ENCODE measurements around the gene EPO. TPM values are rescaled to one million over a fixed set of nuclear protein-coding genes. Genes with fewer than 3 reads are reported as not detected.

EPO gene
- total and polyA plus RNA-seq, 2 of the 8 experiments (the other 6 are each of a cell fraction or from before 2014, with no cell fraction given): 0.42 to 0.95 TPM

DNA sequence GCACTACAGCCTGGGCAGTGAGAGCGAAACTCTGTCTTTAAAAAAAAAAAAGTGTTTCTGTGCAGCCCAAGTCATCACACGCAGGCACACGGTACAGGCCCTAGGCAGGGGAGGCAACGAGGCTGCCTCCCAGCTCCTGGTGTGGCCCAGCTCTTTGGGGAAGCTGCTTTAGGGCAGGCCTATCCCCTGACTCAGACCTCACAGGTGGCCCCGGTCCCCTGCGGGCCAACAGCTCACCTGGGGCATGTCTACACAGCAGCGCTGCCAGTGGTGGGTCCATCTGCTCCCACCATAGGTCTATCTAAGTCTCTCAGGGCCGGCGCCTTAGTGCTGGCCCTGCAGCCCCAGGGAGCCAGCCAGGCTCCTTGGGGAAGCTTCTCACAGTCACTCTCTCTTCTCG lies 44.6 kb downstream of the EPO start:
- WGBS, 2 experiments (ENCODE audit: extremely low coverage in 1 of 2, insufficient coverage in 1 of 2, insufficient read length in 1 of 2, insufficient replicate concordance in 2 of 2, low coverage in 1 of 2, low lambda C conversion rate in 2 of 2, missing lambda C conversion rate in 1 of 2): 93% methylated on average over 10 of the region's 10 CpGs; no CpG with 5 or more reads in 1 of the 2 experiments
- no peak overlapping the region for H3K4me2 ChIP-seq (ENCODE audit: insufficient read depth in 1 of 2, low read depth in 2 of 2, low read length in 2 of 2)
- no peaks in the 10 kb centered on the region for H3K36me3 ChIP-seq (ENCODE audit: control insufficient read depth in 2 of 4, insufficient read depth in 4 of 4, low read length in 3 of 4)
- no peak overlapping the region for H4K91ac ChIP-seq (replicated peaks; ENCODE audit: insufficient read length, low read length)
- no peak overlapping the region for H3K14ac ChIP-seq (ENCODE audit: insufficient read length)
- DNase-seq (ENCODE audit: low read depth in 1 of 2, low spot score in 2 of 2): no peak
- H3K9ac ChIP-seq (replicated peaks in 1 of 4; ENCODE audit: extremely low read depth in 1 of 4, low read depth in 3 of 4, low read length in 3 of 4): no peak overlapping the region
- H2AK5ac ChIP-seq (ENCODE audit: low read depth, low read length): no peak overlapping the region
- no peak overlapping the region for H3K56ac ChIP-seq (replicated peaks; ENCODE audit: insufficient read length, low read depth, low read length)
- H3K9me3 ChIP-seq (ENCODE audit: insufficient read depth in 2 of 2, low read depth in 1 of 2, low read length in 1 of 2): no peaks in the 10 kb centered on the region
- H3K27ac ChIP-seq (ENCODE audit: low read depth, low read length): no peak overlapping the region
- H2BK120ac ChIP-seq (replicated peaks; ENCODE audit: low read depth, low read length): no peak overlapping the region
- H3K18ac ChIP-seq (ENCODE audit: extremely low read depth, low read length): no peak overlapping the region
- CTCF ChIA-PET (ENCODE audit: partially characterized antibody): interaction anchor here (0.6 to 2.6 kb wide), 14 partner anchors 9 to 220 kb away, joined by 3 to 10 read pairs (median 4); no protein-coding TSS in a partner anchor
- no peaks in the 10 kb centered on the region; a peak in 1 of 7 replicates for H3K27me3 ChIP-seq (replicated peaks in 1 of 4; ENCODE audit: control insufficient read depth in 3 of 4, extremely low read depth in 1 of 4, insufficient read depth in 3 of 4, low read length in 3 of 4)
- no peak overlapping the region for H2AFZ ChIP-seq (ENCODE audit: low read length)
- H3K23me2 ChIP-seq (ENCODE audit: low read depth, low read length): 0 out of 2 replicates have a peak, but pooled peaks cover 1% of the 10 kb centered on the region
- no peak overlapping the region for H4K8ac ChIP-seq (ENCODE audit: extremely low read depth, insufficient read depth, low read length)
- H3K4ac ChIP-seq (replicated peaks; ENCODE audit: insufficient read length, low read depth, low read length): no peak overlapping the region
- H3K79me2 ChIP-seq (ENCODE audit: control insufficient read depth in 1 of 2, insufficient read depth in 2 of 2, low read length in 2 of 2): no peaks in the 10 kb centered on the region
- POLR2A ChIA-PET (ENCODE audit: partially characterized antibody): interaction anchor here (0.8 to 1.6 kb wide), 4 partner anchors 10 to 71 kb away, joined by 3 to 5 read pairs (median 3); no protein-coding TSS in a partner anchor
- H2BK20ac ChIP-seq (ENCODE audit: low read length): no peak overlapping the region
- H2BK5ac ChIP-seq (ENCODE audit: low read depth, low read length): peak overlapping the region; percentile 40; the same call in 1 of the 2 replicates
- H3K4me3 ChIP-seq (ENCODE audit: extremely low read depth in 1 of 4, insufficient read depth in 2 of 4, low read depth in 3 of 4, low read length in 4 of 4): no peak overlapping the region
- FAIRE-seq: no peak
- H2BK15ac ChIP-seq (ENCODE audit: low read length): no peak overlapping the region
- no peak overlapping the region for H4K5ac ChIP-seq (ENCODE audit: insufficient read length, low read depth, low read length)
- H3K23ac ChIP-seq (ENCODE audit: insufficient read length): no peak overlapping the region
- peaks cover 0 to 2% (median 0%) of the 10 kb centered on the region in 4 experiments; a peak in 3 of 7 replicates for H3K4me1 ChIP-seq (replicated peaks in 1 of 4; ENCODE audit: control insufficient read depth in 3 of 4, insufficient read depth in 4 of 4, low read length in 3 of 4)
- no peaks in the 10 kb centered on the region for H3K79me1 ChIP-seq (ENCODE audit: low read depth, low read length)
- no peaks in the 10 kb centered on the region for H4K20me1 ChIP-seq (replicated peaks in 1 of 2; ENCODE audit: control insufficient read depth in 1 of 2, insufficient read depth in 2 of 2, low read length in 2 of 2)
- H2BK12ac ChIP-seq (ENCODE audit: low read depth, low read length): no peak overlapping the region
- no peak for TF ChIP-seq BACH1 (IDR thresholded peaks at IDR 0.05; ENCODE audit: low read length)
- TF ChIP-seq RFX5 (IDR thresholded peaks at IDR 0.05; ENCODE audit: borderline replicate concordance, low read depth, low read length): no peak
- no peak for TF ChIP-seq BRCA1 (IDR thresholded peaks at IDR 0.05; ENCODE audit: low read depth, low read length)
- no peak for TF ChIP-seq POU5F1 (IDR thresholded peaks at IDR 0.05; ENCODE audit: low read depth, low read length)
- TF ChIP-seq HDAC6 (IDR thresholded peaks at IDR 0.05; ENCODE audit: low read depth, low read length): no peak
- TF ChIP-seq, protein P1, sequence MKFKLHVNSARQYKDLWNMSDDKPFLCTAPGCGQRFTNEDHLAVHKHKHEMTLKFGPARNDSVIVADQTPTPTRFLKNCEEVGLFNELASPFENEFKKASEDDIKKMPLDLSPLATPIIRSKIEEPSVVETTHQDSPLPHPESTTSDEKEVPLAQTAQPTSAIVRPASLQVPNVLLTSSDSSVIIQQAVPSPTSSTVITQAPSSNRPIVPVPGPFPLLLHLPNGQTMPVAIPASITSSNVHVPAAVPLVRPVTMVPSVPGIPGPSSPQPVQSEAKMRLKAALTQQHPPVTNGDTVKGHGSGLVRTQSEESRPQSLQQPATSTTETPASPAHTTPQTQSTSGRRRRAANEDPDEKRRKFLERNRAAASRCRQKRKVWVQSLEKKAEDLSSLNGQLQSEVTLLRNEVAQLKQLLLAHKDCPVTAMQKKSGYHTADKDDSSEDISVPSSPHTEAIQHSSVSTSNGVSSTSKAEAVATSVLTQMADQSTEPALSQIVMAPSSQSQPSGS (IDR thresholded peaks at IDR 0.05; ENCODE audit: low read length): no peak
- TF ChIP-seq CBX8 (IDR thresholded peaks at IDR 0.05; ENCODE audit: borderline replicate concordance, low read depth, low read length): no peak
- TF ChIP-seq NANOG (IDR thresholded peaks at IDR 0.05; ENCODE audit: insufficient read depth, low read depth, low read length, poor library complexity, severe bottlenecking): no peak
- TF ChIP-seq RNF2 (IDR thresholded peaks at IDR 0.05; ENCODE audit: borderline replicate concordance, low read depth, low read length, missing control alignments, poor library complexity, severe bottlenecking): no peak
- TF ChIP-seq SP4 (IDR thresholded peaks at IDR 0.05; ENCODE audit: low read length): no peak
- TF ChIP-seq RAD21 (IDR thresholded peaks at IDR 0.05 in 1 of 2, conservative IDR thresholded peaks at IDR 0.05 in 1 of 2; ENCODE audit: low read depth in 2 of 2, low read length in 2 of 2): no peak
- no peak for TF ChIP-seq NRF1 (IDR thresholded peaks at IDR 0.05; ENCODE audit: low read depth, low read length)

Measured in H1 (cell line).